CD14-positive monocyte (primary cell): ENCODE data around the gene RSPO1. TPM values are rescaled to one million over a fixed set of nuclear protein-coding genes. Genes with fewer than 3 reads are reported as not detected.

Experiments
- DNase-seq, 3 donors: peaks; one replicate each; pipeline ENCODE4 v3.0.0-alpha.2; 2011 to 2022
- H2AFZ ChIP-seq: 2 replicates; pipeline ENCODE4 v1.6.0; 2012; ENCODE audit warnings: mild to moderate bottlenecking, low read depth, low read length, inconsistent platforms; ENCODE audit not compliant: insufficient read depth, poor library complexity, severe bottlenecking
- H3K27ac ChIP-seq, 2 donors: 1 replicate in 1 of 2; 2 replicates in 1 of 2; pipeline ENCODE4 v1.5.1; 2012 to 2013; ENCODE audit warnings: low read length in 2 of 2, control low read depth in 1 of 2, inconsistent platforms in 1 of 2, low read depth in 1 of 2, mild to moderate bottlenecking in 1 of 2
- H3K27me3 ChIP-seq, 2 donors: one replicate each; pipeline versions ENCODE4 v1.6.0 to v1.6.1; 2011 to 2013; ENCODE audit warnings: low read length in 2 of 2; ENCODE audit not compliant: control insufficient read depth in 2 of 2, insufficient read depth in 2 of 2
- H3K36me3 ChIP-seq, 2 donors: replicated peaks in 1 of 2; 1 replicate in 1 of 2; 2 replicates in 1 of 2; pipeline versions ENCODE4 v1.5.1 to v1.6.1; 2012 to 2013; ENCODE audit warnings: low read length in 2 of 2, control low read depth in 1 of 2, inconsistent platforms in 1 of 2, mild to moderate bottlenecking in 1 of 2; ENCODE audit not compliant: insufficient read depth in 2 of 2, control insufficient read depth in 1 of 2
- H3K4me1 ChIP-seq, 2 donors: 1 replicate in 1 of 2; 2 replicates in 1 of 2; pipeline versions ENCODE4 v1.5.1 to v1.6.1; 2012 to 2013; ENCODE audit warnings: low read length in 2 of 2, control low read depth in 1 of 2, inconsistent platforms in 1 of 2, mild to moderate bottlenecking in 1 of 2, moderate library complexity in 1 of 2; ENCODE audit not compliant: insufficient read depth in 2 of 2, control insufficient read depth in 1 of 2
- H3K4me2 ChIP-seq: replicated peaks from 2 replicates; pipeline ENCODE3; 2012; ENCODE audit warnings: low read length, moderate library complexity, mild to moderate bottlenecking; ENCODE audit not compliant: poor library complexity, severe bottlenecking; ENCODE audit errors: extremely low read depth
- H3K4me3 ChIP-seq, 3 experiments: fragments of 200-600 bp in 1 of 3; sonication (generic) in 1 of 3; replicated peaks in 1 of 3; 1 replicate in 2 of 3; 2 replicates in 1 of 3; pipeline ENCODE4 v1.5.1; 2011 to 2013; ENCODE audit warnings: low read length in 3 of 3, mild to moderate bottlenecking in 3 of 3, control low read depth in 2 of 3, low read depth in 2 of 3, inconsistent platforms in 1 of 3, moderate library complexity in 1 of 3
- H3K79me2 ChIP-seq: 2 replicates; pipeline ENCODE4 v1.6.0; 2012; ENCODE audit warnings: mild to moderate bottlenecking, control low read depth, inconsistent platforms, low read length, moderate library complexity; ENCODE audit not compliant: insufficient read depth
- H3K9ac ChIP-seq: 2 replicates; pipeline ENCODE4 v1.6.0; 2017; ENCODE audit warnings: low read length, mild to moderate bottlenecking; ENCODE audit not compliant: insufficient read depth, poor library complexity, severe bottlenecking
- H3K9me3 ChIP-seq, 2 donors: replicated peaks in 1 of 2; 1 replicate in 1 of 2; 2 replicates in 1 of 2; pipeline versions ENCODE4 v1.5.1 to v1.6.1; 2012 to 2013; ENCODE audit warnings: low read length in 2 of 2, control low read depth in 1 of 2; ENCODE audit not compliant: control insufficient read depth in 1 of 2, insufficient read depth in 1 of 2
- H4K20me1 ChIP-seq: 2 replicates; pipeline ENCODE4 v1.6.0; 2012; ENCODE audit warnings: mild to moderate bottlenecking, low read length, control low read depth, moderate library complexity; ENCODE audit not compliant: insufficient read depth
- H3K27ac Mint-ChIP-seq, 7 donors: one replicate each; pipeline ENCODE4 v1.8.0; 2020; ENCODE audit warnings: mild to moderate bottlenecking in 7 of 7, mixed read lengths in 7 of 7, moderate library complexity in 6 of 7, inconsistent platforms in 2 of 7
- H3K27me3 Mint-ChIP-seq, 3 donors: one replicate each; pipeline ENCODE4 v1.8.0; 2021 to 2022; ENCODE audit warnings: low read depth in 3 of 3, mild to moderate bottlenecking in 3 of 3, mixed read lengths in 3 of 3, moderate library complexity in 3 of 3, inconsistent platforms in 1 of 3
- H3K36me3 Mint-ChIP-seq, 2 donors: one replicate each; pipeline ENCODE4 v1.8.0; 2020; ENCODE audit warnings: mixed read lengths in 2 of 2, inconsistent platforms in 1 of 2, mild to moderate bottlenecking in 1 of 2
- H3K4me1 Mint-ChIP-seq: one replicate; pipeline ENCODE4 v1.8.0; 2020; ENCODE audit warnings: mild to moderate bottlenecking, mixed read lengths
- H3K4me3 Mint-ChIP-seq, 2 donors: one replicate each; pipeline ENCODE4 v1.8.0; 2020; ENCODE audit warnings: mild to moderate bottlenecking in 2 of 2, mixed read lengths in 2 of 2, moderate library complexity in 1 of 2
- H3K9me3 Mint-ChIP-seq, 7 donors: one replicate each; pipeline ENCODE4 v1.8.0; 2020 to 2022; ENCODE audit warnings: mixed read lengths in 7 of 7, mild to moderate bottlenecking in 6 of 7, moderate library complexity in 6 of 7, inconsistent platforms in 2 of 7
- WGBS: methylation state at CpG from one replicate; pipeline ENCODE4 v1.1.5; 2013; ENCODE audit warnings: missing lambda C conversion rate; ENCODE audit not compliant: insufficient coverage; 5-methylcytosine and 5-hydroxymethylcytosine counted together
- intact Hi-C, 2 donors: fragments of 100-400 bp; cut with micrococcal nuclease; formaldehyde crosslinking; loops; one replicate each; pipeline versions ENCODE4 v1.15.0 to v1.15.1; 2023
- polyA plus RNA-seq, 3 donors: library from polyadenylated mRNA; depleted of rRNA in 1 of 3; unstranded in 2 of 3; stranded (reverse) in 1 of 3; fragments of 300-500 nt in 2 of 3; fragments of >200 nt in 1 of 3; fragmentation: Illumina TruSeq in 2 of 3; gene quantifications; 1 replicate in 2 of 3; 2 replicates in 1 of 3; pipeline ENCODE4 v1.2.3, GENCODE V29; 2012 to 2021
- TF ChIP-seq, protein P1 (sequence below): fragments of 200-600 bp; IDR thresholded peaks from one replicate; pipeline ENCODE4 v1.8.0; 2022; ENCODE audit warnings: antibody characterized with exemption, mild to moderate bottlenecking

The RSPO1 gene
- polyA plus RNA-seq, 3 donors = not detected

DNA sequence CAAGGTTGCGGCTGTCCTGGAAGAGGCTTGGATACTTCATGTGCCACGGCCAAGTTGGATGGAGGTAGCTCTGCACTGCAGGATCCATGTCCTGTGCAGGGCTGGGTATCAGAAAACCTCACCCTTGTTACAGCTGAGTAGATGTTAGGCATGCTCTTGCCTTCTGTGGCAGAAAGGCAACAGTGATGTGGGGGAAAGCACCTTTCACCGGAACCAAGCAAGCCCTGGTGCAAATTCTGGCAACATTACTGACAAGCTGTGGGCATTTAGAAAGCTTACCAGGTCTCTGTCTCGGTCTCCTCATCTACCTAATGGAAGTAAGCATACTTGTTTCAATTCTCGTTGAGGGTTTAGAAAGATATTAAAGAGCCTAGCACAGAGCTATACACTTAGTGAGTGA, 43.1 kb upstream of the RSPO1 start:
- Mint-ChIP-seq H3K4me3 (no peak overlapping the region), H3K36me3 (peaks cover 7 to 9% of the 10 kb centered on the region in 2 donors), H3K27me3 (peaks cover 1% of the 10 kb centered on the region in 3 donors), H3K27ac (no peak overlapping the region), H3K9me3 (peaks cover 0 to 2% (median 0%) of the 10 kb centered on the region in 7 donors), H3K4me1 (peaks cover 36% of the 10 kb centered on the region)
- no peak overlapping the region for H3K4me3 ChIP-seq
- WGBS = 100% methylated on average over 3 of the region's 5 CpGs
- no peak overlapping the region for H3K4me2 ChIP-seq
- TF ChIP-seq, protein P1, sequence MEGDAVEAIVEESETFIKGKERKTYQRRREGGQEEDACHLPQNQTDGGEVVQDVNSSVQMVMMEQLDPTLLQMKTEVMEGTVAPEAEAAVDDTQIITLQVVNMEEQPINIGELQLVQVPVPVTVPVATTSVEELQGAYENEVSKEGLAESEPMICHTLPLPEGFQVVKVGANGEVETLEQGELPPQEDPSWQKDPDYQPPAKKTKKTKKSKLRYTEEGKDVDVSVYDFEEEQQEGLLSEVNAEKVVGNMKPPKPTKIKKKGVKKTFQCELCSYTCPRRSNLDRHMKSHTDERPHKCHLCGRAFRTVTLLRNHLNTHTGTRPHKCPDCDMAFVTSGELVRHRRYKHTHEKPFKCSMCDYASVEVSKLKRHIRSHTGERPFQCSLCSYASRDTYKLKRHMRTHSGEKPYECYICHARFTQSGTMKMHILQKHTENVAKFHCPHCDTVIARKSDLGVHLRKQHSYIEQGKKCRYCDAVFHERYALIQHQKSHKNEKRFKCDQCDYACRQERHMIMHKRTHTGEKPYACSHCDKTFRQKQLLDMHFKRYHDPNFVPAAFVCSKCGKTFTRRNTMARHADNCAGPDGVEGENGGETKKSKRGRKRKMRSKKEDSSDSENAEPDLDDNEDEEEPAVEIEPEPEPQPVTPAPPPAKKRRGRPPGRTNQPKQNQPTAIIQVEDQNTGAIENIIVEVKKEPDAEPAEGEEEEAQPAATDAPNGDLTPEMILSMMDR = no peak
- peaks cover 15 to 23% of the 10 kb centered on the region in 2 donors for H3K4me1 ChIP-seq
- DNase-seq = no peak
- H3K36me3 ChIP-seq = peaks cover 1 to 12% of the 10 kb centered on the region in 2 donors
- H3K9me3 ChIP-seq = no peaks in the 10 kb centered on the region
- no peaks in the 10 kb centered on the region for H3K79me2 ChIP-seq
- H2AFZ ChIP-seq = peak overlapping the region; percentile 87
- no peak overlapping the region for H3K27ac ChIP-seq
- H3K27me3 ChIP-seq = no peaks in the 10 kb centered on the region
- H3K9ac ChIP-seq = no peak overlapping the region
- intact Hi-C loops = loop anchor here (2.0 to 5.0 kb wide), 2 partner anchors 71 to 75 kb away; no protein-coding TSS in a partner anchor
- no peaks in the 10 kb centered on the region for H4K20me1 ChIP-seq

DNA sequence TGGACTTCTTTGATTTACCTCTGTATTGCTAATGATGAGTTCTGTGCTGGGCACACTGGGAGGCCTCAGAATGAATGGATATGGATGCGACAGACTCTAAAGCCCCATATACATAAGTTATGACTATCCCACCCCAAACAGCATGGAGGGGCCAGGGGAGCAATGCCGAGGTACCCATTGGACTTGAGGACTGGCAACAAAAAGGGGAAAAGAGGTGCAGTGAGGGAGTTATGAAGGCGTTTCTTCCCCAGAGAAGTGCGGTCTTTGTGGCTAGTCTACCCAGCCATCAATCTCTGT, 42.4 kb upstream of the RSPO1 start:
- Mint-ChIP-seq H3K9me3 (peaks cover 0 to 2% (median 0%) of the 10 kb centered on the region in 7 donors), H3K27me3 (peaks cover 1% of the 10 kb centered on the region in 3 donors), H3K4me3 (no peak overlapping the region), H3K4me1 (peaks cover 34% of the 10 kb centered on the region), H3K36me3 (peaks cover 3 to 7% of the 10 kb centered on the region in 2 donors), H3K27ac (no peak overlapping the region)
- no peaks in the 10 kb centered on the region for H3K79me2 ChIP-seq
- H3K36me3 ChIP-seq = peaks cover 0 to 8% of the 10 kb centered on the region in 2 donors
- intact Hi-C loops = loop anchor here in 1 of 2 donors (5.0 kb wide), 1 partner anchor 70 kb away; no protein-coding TSS in a partner anchor
- TF ChIP-seq, protein P1 = no peak
- no peaks in the 10 kb centered on the region for H3K9me3 ChIP-seq
- H3K4me3 ChIP-seq = no peak overlapping the region
- H3K4me2 ChIP-seq = no peak overlapping the region
- no peaks in the 10 kb centered on the region for H4K20me1 ChIP-seq
- no peak for DNase-seq
- peaks cover 13 to 20% of the 10 kb centered on the region in 2 donors for H3K4me1 ChIP-seq
- WGBS = 73% methylated on average over 2 of the region's 4 CpGs
- peak overlapping the region; percentile 87 for H2AFZ ChIP-seq
- H3K27me3 ChIP-seq = no peaks in the 10 kb centered on the region
- H3K27ac ChIP-seq = no peak overlapping the region
- H3K9ac ChIP-seq = no peak overlapping the region
